PFSK-1 (cell line): ENCODE measurements around the gene WDR35.

Experiments
- POLR2AphosphoS5 ChIP-seq: IDR thresholded peaks from 2 replicates; pipeline ENCODE4 v1.6.1; 2012; ENCODE audit warnings: low read depth, mild to moderate bottlenecking, control low read depth, low read length, moderate library complexity
- REST ChIP-seq, 2 experiments: IDR thresholded peaks; 2 replicates each; pipeline versions ENCODE4 v1.6.1 to v1.8.0; 2011 to 2012; ENCODE audit warnings: low read depth in 2 of 2, low read length in 2 of 2, control low read depth in 1 of 2, inconsistent platforms in 1 of 2, mild to moderate bottlenecking in 1 of 2, moderate library complexity in 1 of 2; ENCODE audit not compliant: insufficient read depth in 1 of 2
- SIN3A ChIP-seq: IDR thresholded peaks from 2 replicates; pipeline ENCODE4 v1.6.1; 2012; ENCODE audit warnings: mild to moderate bottlenecking, low read length, moderate library complexity, borderline replicate concordance; ENCODE audit not compliant: insufficient read depth
- TAF1 ChIP-seq: IDR thresholded peaks from 2 replicates; pipeline ENCODE4 v1.6.1; 2012; ENCODE audit warnings: low read length, control low read depth, borderline replicate concordance; ENCODE audit not compliant: insufficient read depth

DNA sequence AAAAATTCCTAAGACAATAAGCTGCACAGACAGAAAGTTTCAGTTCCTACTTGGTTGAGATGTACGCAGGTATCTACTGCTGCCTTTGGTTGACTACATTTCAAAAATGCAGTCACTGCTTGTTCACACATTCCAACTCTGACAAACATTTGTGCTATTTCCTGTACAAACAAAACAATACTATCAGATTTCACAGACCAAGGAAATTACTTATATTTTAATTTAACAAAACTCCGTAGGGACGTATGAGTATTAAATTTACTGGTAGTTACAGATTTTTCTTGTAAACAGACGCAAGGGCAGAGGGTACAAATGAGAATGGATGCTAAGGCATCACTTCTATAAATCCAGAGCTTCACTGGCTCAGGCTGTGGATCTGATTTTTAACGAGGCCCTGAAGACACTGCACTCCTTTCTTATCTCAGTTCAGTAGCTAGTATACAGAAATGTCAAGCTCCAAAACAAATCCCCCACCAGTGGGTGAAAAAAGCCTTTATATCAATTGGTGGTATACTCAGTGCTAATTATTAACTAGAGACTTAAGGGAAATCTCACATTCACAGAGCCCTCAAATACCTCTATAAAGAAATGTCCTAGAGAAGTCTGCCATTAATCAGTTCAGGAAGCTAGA, 56.4 kb downstream of the WDR35 start:
- TF ChIP-seq REST (IDR thresholded peaks at IDR 0.05; ENCODE audit: insufficient read depth in 1 of 2, low read depth in 2 of 2, low read length in 2 of 2) (no peak), SIN3A (no peak), POLR2AphosphoS5 (no peak), TAF1 (no peak)
